Right lobe of liver (tissue), 4 donors: Measurements from ENCODE around the gene GSTO1.

ENCODE experiments used
- POLR2A ChIP-seq: fragments of 450-650 bp; IDR thresholded peaks from one replicate; pipeline ENCODE4 v1.6.1; 2017; ENCODE audit warnings: antibody characterized with exemption, mild to moderate bottlenecking
- TF ChIP-seq, protein P1 (sequence below), 4 donors: fragments of 200-600 bp in 3 of 4; fragments of 450-650 bp in 1 of 4; IDR thresholded peaks; one replicate each; pipeline versions ENCODE4 v1.5.1 to v1.8.0; 2016 to 2022; ENCODE audit warnings: antibody characterized with exemption in 4 of 4, mild to moderate bottlenecking in 2 of 4
- donor health status: DM: no; HTN: no; CAD: no.
- donor health status: DM: no; HTN: no; CAD: no.
- donor health status: DM: no; HTN: yes; CAD: no.

GRCh38 chr10:104293011-104293410 is 38.3 kb downstream of the GSTO1 start:
- TF ChIP-seq, protein P1, sequence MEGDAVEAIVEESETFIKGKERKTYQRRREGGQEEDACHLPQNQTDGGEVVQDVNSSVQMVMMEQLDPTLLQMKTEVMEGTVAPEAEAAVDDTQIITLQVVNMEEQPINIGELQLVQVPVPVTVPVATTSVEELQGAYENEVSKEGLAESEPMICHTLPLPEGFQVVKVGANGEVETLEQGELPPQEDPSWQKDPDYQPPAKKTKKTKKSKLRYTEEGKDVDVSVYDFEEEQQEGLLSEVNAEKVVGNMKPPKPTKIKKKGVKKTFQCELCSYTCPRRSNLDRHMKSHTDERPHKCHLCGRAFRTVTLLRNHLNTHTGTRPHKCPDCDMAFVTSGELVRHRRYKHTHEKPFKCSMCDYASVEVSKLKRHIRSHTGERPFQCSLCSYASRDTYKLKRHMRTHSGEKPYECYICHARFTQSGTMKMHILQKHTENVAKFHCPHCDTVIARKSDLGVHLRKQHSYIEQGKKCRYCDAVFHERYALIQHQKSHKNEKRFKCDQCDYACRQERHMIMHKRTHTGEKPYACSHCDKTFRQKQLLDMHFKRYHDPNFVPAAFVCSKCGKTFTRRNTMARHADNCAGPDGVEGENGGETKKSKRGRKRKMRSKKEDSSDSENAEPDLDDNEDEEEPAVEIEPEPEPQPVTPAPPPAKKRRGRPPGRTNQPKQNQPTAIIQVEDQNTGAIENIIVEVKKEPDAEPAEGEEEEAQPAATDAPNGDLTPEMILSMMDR (IDR thresholded peaks at IDR 0.05), result no peak
- no peak for TF ChIP-seq POLR2A
